Activated T-cell treated with anti-CD3 and anti-CD28 coated beads, Interleukin-2, amount 50 U/mL, for 24 hours (primary cell): Measurements from ENCODE around the gene ARF6.

ENCODE experiments used
- DNase-seq: peaks from one replicate; pipeline ENCODE4 v3.0.0-alpha.2; 2020
- H3K27ac Mint-ChIP-seq: 2 replicates; pipeline ENCODE4 v1.8.0; 2020; ENCODE audit warnings: mild to moderate bottlenecking, mixed read lengths
- H3K27me3 Mint-ChIP-seq: 2 replicates; pipeline ENCODE4 v1.8.0; 2020; ENCODE audit warnings: mixed read lengths
- H3K36me3 Mint-ChIP-seq: 2 replicates; pipeline ENCODE4 v1.8.0; 2020; ENCODE audit warnings: low read depth, mixed read lengths
- H3K4me1 Mint-ChIP-seq: 2 replicates; pipeline ENCODE4 v1.8.0; 2020; ENCODE audit warnings: low read depth, mixed read lengths
- H3K4me3 Mint-ChIP-seq: 2 replicates; pipeline ENCODE4 v1.8.0; 2020; ENCODE audit warnings: mild to moderate bottlenecking, moderate library complexity, mixed read lengths
- H3K9me3 Mint-ChIP-seq: 2 replicates; pipeline ENCODE4 v1.8.0; 2020; ENCODE audit warnings: mixed read lengths

The ARF6 gene

GRCh38 chr14:49908433-49908782, 15.5 kb downstream of the ARF6 start:
- no peak for DNase-seq
- Mint-ChIP-seq H3K36me3 (peaks cover 2% of the 10 kb centered on the region), H3K27me3 (no peaks in the 10 kb centered on the region), H3K9me3 (peaks cover 2% of the 10 kb centered on the region), H3K4me3 (peak overlapping the region; percentile 33), H3K27ac (peak overlapping the region; percentile 81), H3K4me1 (peaks cover 54% of the 10 kb centered on the region)

DNA sequence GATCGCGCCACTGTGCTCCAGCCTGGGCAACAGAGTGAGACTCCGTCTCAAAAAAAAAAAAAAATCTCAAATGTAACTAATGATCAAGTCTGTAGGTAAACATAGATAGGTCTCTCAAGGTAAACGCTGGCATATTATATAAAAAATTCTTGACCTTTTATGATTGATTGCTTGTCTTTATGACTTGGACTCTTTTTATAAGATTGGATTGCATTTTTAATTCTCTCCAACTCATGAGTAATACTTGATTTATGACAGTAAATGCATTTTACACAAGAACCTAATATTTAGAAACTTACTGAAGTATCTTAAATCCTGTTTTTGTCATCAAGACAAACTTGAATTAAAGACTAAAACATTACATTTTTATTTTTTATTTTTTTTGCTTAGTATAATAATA, 16.1 kb downstream of the ARF6 start:
- H3K27me3 Mint-ChIP-seq = no peaks in the 10 kb centered on the region
- H3K9me3 Mint-ChIP-seq = peaks cover 1% of the 10 kb centered on the region
- peaks cover 1% of the 10 kb centered on the region for H3K36me3 Mint-ChIP-seq
- H3K4me3 Mint-ChIP-seq = no peak overlapping the region
- peaks cover 53% of the 10 kb centered on the region for H3K4me1 Mint-ChIP-seq
- no peak for DNase-seq
- no peak overlapping the region for H3K27ac Mint-ChIP-seq

- H3K27ac Mint-ChIP-seq = no peak overlapping the region
- H3K9me3 Mint-ChIP-seq = no peaks in the 10 kb centered on the region
- peaks cover 29% of the 10 kb centered on the region for H3K4me1 Mint-ChIP-seq
- H3K4me3 Mint-ChIP-seq = no peak overlapping the region
- H3K27me3 Mint-ChIP-seq = no peaks in the 10 kb centered on the region
- no peak for DNase-seq
- H3K36me3 Mint-ChIP-seq = no peaks in the 10 kb centered on the region
Measured at GRCh38 chr14:49915085-49915484, 22.2 kb downstream of the ARF6 start.

- Mint-ChIP-seq H3K36me3 (no peaks in the 10 kb centered on the region), H3K27ac (no peak overlapping the region), H3K9me3 (no peaks in the 10 kb centered on the region), H3K4me3 (no peak overlapping the region), H3K27me3 (no peaks in the 10 kb centered on the region), H3K4me1 (peaks cover 31% of the 10 kb centered on the region)
- no peak for DNase-seq
Measured at GRCh38 chr14:49918706-49919105, 25.8 kb downstream of the ARF6 start.

- Mint-ChIP-seq H3K4me3 (no peak overlapping the region), H3K27ac (no peak overlapping the region), H3K36me3 (no peaks in the 10 kb centered on the region), H3K27me3 (no peaks in the 10 kb centered on the region), H3K4me1 (peaks cover 30% of the 10 kb centered on the region), H3K9me3 (no peaks in the 10 kb centered on the region)
- DNase-seq = no peak
Measured at GRCh38 chr14:49919825-49920659, 27.2 kb downstream of the ARF6 start.

DNA sequence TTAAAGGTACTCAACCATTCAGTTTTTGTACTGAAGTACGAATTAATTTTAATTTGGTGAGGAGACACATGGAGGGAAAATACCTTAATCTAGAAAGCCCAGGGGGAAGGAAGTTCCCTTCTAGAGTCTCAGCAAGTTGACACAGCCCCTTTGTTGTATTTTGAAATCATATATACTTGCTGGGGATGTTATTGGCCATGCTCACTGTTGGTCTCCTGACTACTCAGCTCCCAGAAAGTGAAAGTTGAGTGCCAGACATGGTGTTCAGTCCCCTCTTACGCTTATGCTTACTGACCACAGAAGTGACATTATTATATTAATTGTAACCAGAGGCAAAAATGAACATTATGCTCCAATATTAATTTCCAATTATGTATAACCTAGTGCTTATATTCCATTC, 28.1 kb downstream of the ARF6 start:
- Mint-ChIP-seq H3K36me3 (no peaks in the 10 kb centered on the region), H3K4me1 (peaks cover 25% of the 10 kb centered on the region), H3K9me3 (no peaks in the 10 kb centered on the region), H3K4me3 (no peak overlapping the region), H3K27me3 (no peaks in the 10 kb centered on the region), H3K27ac (no peak overlapping the region)
- no peak for DNase-seq

GRCh38 chr14:49921401-49921800, 28.5 kb downstream of the ARF6 start:
- no peak overlapping the region for H3K27ac Mint-ChIP-seq
- H3K4me1 Mint-ChIP-seq = peaks cover 25% of the 10 kb centered on the region
- H3K36me3 Mint-ChIP-seq = no peaks in the 10 kb centered on the region
- DNase-seq = no peak
- no peak overlapping the region for H3K4me3 Mint-ChIP-seq
- no peaks in the 10 kb centered on the region for H3K9me3 Mint-ChIP-seq
- no peaks in the 10 kb centered on the region for H3K27me3 Mint-ChIP-seq

GRCh38 chr14:49923442-49923841, 30.6 kb downstream of the ARF6 start:
- Mint-ChIP-seq H3K27me3 (no peaks in the 10 kb centered on the region), H3K27ac (no peak overlapping the region), H3K4me3 (no peak overlapping the region), H3K4me1 (peaks cover 23% of the 10 kb centered on the region), H3K36me3 (no peaks in the 10 kb centered on the region), H3K9me3 (no peaks in the 10 kb centered on the region)
- no peak for DNase-seq

DNA sequence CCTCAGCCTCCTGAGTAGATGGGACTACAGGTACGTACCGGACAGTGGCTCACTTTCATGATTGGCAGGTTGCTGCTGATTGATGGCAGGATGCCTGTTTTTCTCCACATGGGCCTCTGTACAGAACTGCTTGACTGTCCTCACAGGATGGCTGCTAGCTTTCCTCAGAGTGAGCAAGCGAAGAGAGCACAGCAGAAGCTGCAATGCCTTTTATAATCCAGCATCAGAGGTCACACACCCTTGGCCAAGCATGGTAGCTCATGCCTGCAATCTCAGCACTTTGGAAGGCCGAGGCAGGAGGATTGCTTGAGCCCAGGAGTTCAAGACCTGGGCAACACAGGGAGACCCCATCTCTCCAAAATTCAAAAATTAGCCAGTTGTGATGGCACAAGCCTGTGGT, 31.0 kb downstream of the ARF6 start:
- Mint-ChIP-seq H3K4me1 (peaks cover 23% of the 10 kb centered on the region), H3K27ac (no peak overlapping the region), H3K27me3 (no peaks in the 10 kb centered on the region), H3K4me3 (no peak overlapping the region), H3K36me3 (no peaks in the 10 kb centered on the region), H3K9me3 (no peaks in the 10 kb centered on the region)
- no peak for DNase-seq

- H3K27ac Mint-ChIP-seq = no peak overlapping the region
- peaks cover 22% of the 10 kb centered on the region for H3K4me1 Mint-ChIP-seq
- no peaks in the 10 kb centered on the region for H3K36me3 Mint-ChIP-seq
- no peak overlapping the region for H3K4me3 Mint-ChIP-seq
- DNase-seq = no peak
- no peaks in the 10 kb centered on the region for H3K9me3 Mint-ChIP-seq
- no peaks in the 10 kb centered on the region for H3K27me3 Mint-ChIP-seq
Measured at GRCh38 chr14:49924852-49925251, 32.0 kb downstream of the ARF6 start.

DNA sequence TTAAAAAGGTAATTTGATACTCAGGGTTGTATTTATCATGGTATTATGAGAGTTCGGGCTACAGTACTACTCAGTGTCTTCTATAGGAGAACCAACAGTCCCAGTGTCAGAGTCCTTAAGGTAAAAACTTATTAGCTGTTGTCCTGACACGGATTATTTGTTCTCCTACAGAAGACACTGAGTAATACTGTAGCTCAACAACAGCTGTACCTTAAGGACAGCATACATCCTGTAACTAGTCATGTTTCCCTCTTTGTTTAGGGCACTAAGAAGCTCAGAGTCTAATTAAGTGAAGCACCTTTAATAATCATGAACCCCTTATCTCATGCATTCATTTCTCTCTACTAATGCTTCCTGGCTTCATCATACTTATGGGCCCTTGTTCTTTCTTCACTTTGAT, 33.9 kb downstream of the ARF6 start:
- no peaks in the 10 kb centered on the region for H3K9me3 Mint-ChIP-seq
- no peaks in the 10 kb centered on the region for H3K36me3 Mint-ChIP-seq
- peaks cover 13% of the 10 kb centered on the region for H3K4me1 Mint-ChIP-seq
- H3K4me3 Mint-ChIP-seq = no peak overlapping the region
- no peak overlapping the region for H3K27ac Mint-ChIP-seq
- no peak for DNase-seq
- H3K27me3 Mint-ChIP-seq = no peaks in the 10 kb centered on the region

DNA sequence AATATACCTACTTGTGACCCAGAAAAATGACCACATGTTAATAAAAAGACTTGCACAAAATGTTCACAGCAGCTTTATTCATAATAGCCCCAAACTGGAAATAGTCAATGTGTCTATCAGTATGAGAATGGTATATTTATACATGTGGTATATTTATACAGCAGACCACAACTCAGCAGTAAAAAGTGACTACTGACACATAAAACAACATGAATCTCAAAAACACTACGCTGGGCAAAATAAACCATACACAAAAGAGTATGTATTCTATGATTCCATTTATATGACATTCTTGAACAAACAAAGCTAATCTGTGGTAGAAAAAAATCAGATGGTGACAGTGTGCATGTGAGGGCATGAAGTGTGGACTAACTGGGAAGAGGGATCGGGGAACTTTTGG, 35.1 kb downstream of the ARF6 start:
- Mint-ChIP-seq H3K4me3 (no peak overlapping the region), H3K4me1 (peaks cover 9% of the 10 kb centered on the region), H3K27me3 (no peaks in the 10 kb centered on the region), H3K36me3 (no peaks in the 10 kb centered on the region), H3K9me3 (no peaks in the 10 kb centered on the region), H3K27ac (no peak overlapping the region)
- no peak for DNase-seq

DNA sequence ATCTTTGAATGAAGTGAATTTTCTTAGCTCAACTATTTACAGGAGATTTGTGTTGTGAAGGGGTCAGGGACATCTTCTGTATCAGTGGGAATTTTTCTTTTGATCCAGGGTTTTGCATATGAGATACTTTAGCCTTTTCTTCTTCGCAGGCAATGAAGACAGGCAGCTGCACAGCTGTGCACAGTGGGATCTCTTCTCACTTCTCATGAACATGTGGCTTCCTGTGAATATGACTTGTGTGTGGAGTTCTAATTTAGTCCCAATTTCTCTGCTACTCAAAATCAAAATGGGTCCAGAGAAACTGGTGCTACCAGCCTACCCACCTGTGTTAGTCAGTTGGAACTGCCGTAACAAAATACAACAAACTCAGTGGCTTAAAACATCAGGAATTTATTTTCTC, 37.8 kb downstream of the ARF6 start:
- no peaks in the 10 kb centered on the region for H3K36me3 Mint-ChIP-seq
- H3K4me1 Mint-ChIP-seq = peaks cover 4% of the 10 kb centered on the region
- H3K9me3 Mint-ChIP-seq = no peaks in the 10 kb centered on the region
- no peak for DNase-seq
- no peak overlapping the region for H3K4me3 Mint-ChIP-seq
- no peak overlapping the region for H3K27ac Mint-ChIP-seq
- H3K27me3 Mint-ChIP-seq = no peaks in the 10 kb centered on the region

DNA sequence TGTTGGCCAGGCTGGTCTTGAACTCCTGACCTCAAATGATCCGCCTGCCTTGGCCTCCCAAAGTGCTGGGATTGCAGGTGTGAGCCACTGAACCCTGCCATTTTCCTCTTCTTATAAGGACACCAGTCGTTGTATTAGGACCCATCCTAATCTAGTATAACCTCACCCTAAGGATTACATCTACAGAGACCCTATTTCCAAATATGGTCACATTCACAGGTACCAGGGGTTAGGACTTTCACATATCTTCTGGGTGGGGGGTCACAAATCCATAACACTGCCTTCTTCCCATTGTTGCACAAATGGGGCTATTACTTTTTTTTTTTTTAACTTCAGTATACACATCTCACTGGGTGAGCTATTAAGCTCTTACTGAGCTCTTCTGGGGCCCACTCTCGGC, 38.6 kb downstream of the ARF6 start:
- H3K4me1 Mint-ChIP-seq = peaks cover 10% of the 10 kb centered on the region
- no peak for DNase-seq
- peaks cover 2% of the 10 kb centered on the region for H3K36me3 Mint-ChIP-seq
- peaks cover 2% of the 10 kb centered on the region for H3K9me3 Mint-ChIP-seq
- no peak overlapping the region for H3K27ac Mint-ChIP-seq
- H3K27me3 Mint-ChIP-seq = no peaks in the 10 kb centered on the region
- H3K4me3 Mint-ChIP-seq = no peak overlapping the region

GRCh38 chr14:49933128-49933527, 40.2 kb downstream of the ARF6 start:
- H3K27ac Mint-ChIP-seq = no peak overlapping the region

GRCh38 chr14:49933704-49934103, 40.8 kb downstream of the ARF6 start:
- DNase-seq = no peak
- Mint-ChIP-seq H3K4me1 (peaks cover 15% of the 10 kb centered on the region), H3K9me3 (peaks cover 12% of the 10 kb centered on the region), H3K27ac (no peak overlapping the region), H3K36me3 (peaks cover 6% of the 10 kb centered on the region), H3K27me3 (no peaks in the 10 kb centered on the region), H3K4me3 (no peak overlapping the region)

More at GRCh38 chr14:49933128-49933527, 40.2 kb downstream of the ARF6 start:
- DNase-seq = no peak
- Mint-ChIP-seq H3K9me3 (peaks cover 9% of the 10 kb centered on the region), H3K36me3 (peaks cover 3% of the 10 kb centered on the region), H3K4me1 (peaks cover 13% of the 10 kb centered on the region), H3K4me3 (no peak overlapping the region), H3K27me3 (no peaks in the 10 kb centered on the region)
